ENCODE data around the gene TPR. TPM values are rescaled to one million over a fixed set of nuclear protein-coding genes. Genes with fewer than 3 reads are reported as not detected.
A peak's percentile ranks its signal among the peaks of the same experiment; 100 is the strongest.

Gene TPR
- total and polyA plus RNA-seq, 5 experiments from 2014 or later: 15.9 to 149 (median 65.0) TPM

GRCh38 chr1:186300056-186300455, 75.0 kb downstream of the TPR start:
- no peak overlapping the region for H3K4me3 Mint-ChIP-seq
- no peaks in the 10 kb centered on the region for H3K36me3 Mint-ChIP-seq
- H3K4me1 Mint-ChIP-seq: peaks cover 13 to 35% (median 20%) of the 10 kb centered on the region in 4 donors
- POLR2A ChIA-PET: interaction anchor here (0.9 kb wide), 1 partner anchor 9 kb away, joined by 3 read pairs; no protein-coding TSS in a partner anchor
- no peaks in the 10 kb centered on the region for H3K9me3 Mint-ChIP-seq
- H3K27me3 Mint-ChIP-seq: no peaks in the 10 kb centered on the region
- no peak for ATAC-seq
- peak overlapping the region in 3 of 10 donors; percentile 30 to 40 (median 36) for H3K27ac Mint-ChIP-seq
- DNase-seq: no peak

DNA sequence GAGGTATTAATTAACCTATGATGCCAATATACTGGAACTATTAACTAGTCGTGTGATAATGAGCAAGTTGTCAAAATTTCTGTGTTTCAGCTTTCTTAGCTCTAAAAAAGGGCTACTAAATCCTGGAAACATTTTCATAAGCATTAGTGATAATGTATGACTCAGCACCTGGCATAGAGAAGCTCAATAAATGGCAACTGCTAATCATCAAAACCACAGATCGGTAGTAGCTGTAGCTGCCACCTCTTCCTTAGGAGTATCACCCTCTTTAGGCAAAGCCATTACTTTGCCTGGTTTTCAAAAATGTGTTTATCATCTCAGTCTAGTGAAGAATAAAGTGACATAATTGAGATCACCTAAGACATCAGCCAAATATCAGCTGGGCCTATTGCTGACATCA, 75.5 kb downstream of the TPR start:
- Mint-ChIP-seq H3K9me3 (no peaks in the 10 kb centered on the region), H3K4me1 (peaks cover 10 to 30% (median 15%) of the 10 kb centered on the region in 4 donors), H3K36me3 (no peaks in the 10 kb centered on the region), H3K27ac (peak overlapping the region in 2 of 10 donors; percentile 36 to 54), H3K4me3 (no peak overlapping the region), H3K27me3 (no peaks in the 10 kb centered on the region)
- DNase-seq (no peak), ATAC-seq (no peak)
- POLR2A ChIA-PET: interaction anchor here (0.9 kb wide), 1 partner anchor 9 kb away, joined by 3 read pairs; no protein-coding TSS in a partner anchor

GRCh38 chr1:186298851-186299250, 76.2 kb downstream of the TPR start:
- H3K4me1 Mint-ChIP-seq: peaks cover 7 to 23% (median 10%) of the 10 kb centered on the region in 4 donors

DNA sequence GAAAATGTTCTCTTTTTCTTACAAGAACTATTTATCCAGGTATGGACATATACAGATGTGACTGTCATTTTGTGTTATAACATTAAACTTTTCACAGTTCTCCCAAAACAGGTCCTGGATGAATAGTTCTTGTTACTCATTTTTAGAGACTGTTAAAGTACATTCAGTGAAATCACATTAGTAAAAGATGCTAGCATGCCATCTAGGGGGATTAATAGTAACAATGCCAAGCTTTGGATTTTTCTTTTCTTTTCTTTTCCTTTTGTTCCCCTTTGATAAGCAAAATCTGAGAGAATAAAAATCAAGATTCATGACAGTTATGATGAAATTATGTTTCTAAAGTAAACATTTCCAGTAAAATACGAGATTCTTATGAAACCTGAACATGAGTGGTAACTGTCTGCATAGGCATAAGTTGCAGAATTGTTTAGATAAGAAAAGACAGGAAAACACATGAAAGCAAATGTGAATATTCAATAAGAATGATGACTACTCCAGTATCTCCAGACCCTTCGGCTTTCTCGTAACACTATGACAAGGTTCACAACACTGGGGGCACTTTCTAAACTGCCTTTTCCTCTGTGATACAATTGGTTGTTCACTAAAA, 77.5 kb downstream of the TPR start:
- POLR2A ChIA-PET: no interaction called here
- Mint-ChIP-seq H3K36me3 (no peaks in the 10 kb centered on the region), H3K4me1 (peaks cover 0 to 22% (median 6%) of the 10 kb centered on the region in 4 donors), H3K27ac (peak overlapping the region in 1 of 10 donors; percentile 49), H3K4me3 (no peak overlapping the region), H3K9me3 (no peaks in the 10 kb centered on the region), H3K27me3 (no peaks in the 10 kb centered on the region)
- no peak for ATAC-seq
- DNase-seq: no peak

More at GRCh38 chr1:186298851-186299250, 76.2 kb downstream of the TPR start:
- Mint-ChIP-seq H3K9me3 (no peaks in the 10 kb centered on the region), H3K4me3 (no peak overlapping the region), H3K36me3 (no peaks in the 10 kb centered on the region), H3K27ac (peak overlapping the region in 1 of 10 donors; percentile 54), H3K27me3 (no peaks in the 10 kb centered on the region)
- POLR2A ChIA-PET: no interaction called here
- no peak for ATAC-seq
- DNase-seq: no peak

- peaks cover 0 to 11% (median 3%) of the 10 kb centered on the region in 4 donors for H3K4me1 Mint-ChIP-seq
- H3K36me3 Mint-ChIP-seq: no peaks in the 10 kb centered on the region
- no peak within 1 kb of the TSS for H3K4me3 Mint-ChIP-seq
- DNase-seq (no peak), ATAC-seq (no peak)
- H3K27me3 Mint-ChIP-seq: no peaks in the 10 kb centered on the region
- POLR2A ChIA-PET: no interaction called here
- H3K9me3 Mint-ChIP-seq: no peaks in the 10 kb centered on the region
- peak within 1 kb of the TSS in 1 of 10 donors; percentile 6 for H3K27ac Mint-ChIP-seq
These were observed 79.1 kb downstream of the TPR start, which contains the start of gene PRG4 for GRCh38 chr1:186295980-186296379. Gene PRG4 (plus strand): TSS chr1:186296279.

DNA sequence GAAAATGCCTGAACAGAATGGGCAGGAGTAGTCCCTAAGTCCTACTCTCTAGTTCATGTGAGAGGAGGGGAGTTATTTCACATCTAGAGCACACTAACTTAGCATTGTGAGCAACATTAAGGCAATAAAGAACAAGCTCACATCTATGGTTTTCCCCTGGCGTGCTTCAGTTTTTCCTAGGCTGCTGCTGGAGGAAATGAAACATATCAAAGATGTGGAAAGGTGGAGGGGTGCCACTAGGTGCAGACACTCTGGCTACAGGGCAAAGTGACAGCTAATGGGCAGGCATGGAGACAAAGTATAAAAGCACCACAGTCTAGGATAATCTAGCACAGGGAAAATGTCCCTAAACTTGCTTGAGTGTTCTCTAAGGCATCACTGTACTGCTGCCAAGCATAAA, 82.2 kb downstream of the TPR start:
- POLR2A ChIA-PET: interaction anchor here (1.2 kb wide), 1 partner anchor 9 kb away, joined by 9 read pairs; no protein-coding TSS in a partner anchor
- H3K36me3 Mint-ChIP-seq: no peaks in the 10 kb centered on the region
- no peak for ATAC-seq
- DNase-seq: no peak
- H3K9me3 Mint-ChIP-seq: no peaks in the 10 kb centered on the region
- no peaks in the 10 kb centered on the region for H3K27me3 Mint-ChIP-seq
- H3K4me1 Mint-ChIP-seq: peaks cover 14 to 36% (median 27%) of the 10 kb centered on the region in 4 donors
- H3K27ac Mint-ChIP-seq: peak overlapping the region in 3 of 10 donors; percentile 15 to 53 (median 21)
- no peak overlapping the region for H3K4me3 Mint-ChIP-seq

GRCh38 chr1:186291271-186291670, 83.8 kb downstream of the TPR start:
- ATAC-seq (no peak), DNase-seq (no peak)
- POLR2A ChIA-PET: no interaction called here
- H3K4me3 Mint-ChIP-seq: no peak overlapping the region
- no peaks in the 10 kb centered on the region for H3K36me3 Mint-ChIP-seq
- peak overlapping the region in 2 of 10 donors; percentile 5 to 76 for H3K27ac Mint-ChIP-seq
- H3K4me1 Mint-ChIP-seq: peaks cover 14 to 44% (median 32%) of the 10 kb centered on the region in 4 donors
- no peaks in the 10 kb centered on the region for H3K9me3 Mint-ChIP-seq
- H3K27me3 Mint-ChIP-seq: peaks cover 0 to 2% (median 0%) of the 10 kb centered on the region in 5 donors

DNA sequence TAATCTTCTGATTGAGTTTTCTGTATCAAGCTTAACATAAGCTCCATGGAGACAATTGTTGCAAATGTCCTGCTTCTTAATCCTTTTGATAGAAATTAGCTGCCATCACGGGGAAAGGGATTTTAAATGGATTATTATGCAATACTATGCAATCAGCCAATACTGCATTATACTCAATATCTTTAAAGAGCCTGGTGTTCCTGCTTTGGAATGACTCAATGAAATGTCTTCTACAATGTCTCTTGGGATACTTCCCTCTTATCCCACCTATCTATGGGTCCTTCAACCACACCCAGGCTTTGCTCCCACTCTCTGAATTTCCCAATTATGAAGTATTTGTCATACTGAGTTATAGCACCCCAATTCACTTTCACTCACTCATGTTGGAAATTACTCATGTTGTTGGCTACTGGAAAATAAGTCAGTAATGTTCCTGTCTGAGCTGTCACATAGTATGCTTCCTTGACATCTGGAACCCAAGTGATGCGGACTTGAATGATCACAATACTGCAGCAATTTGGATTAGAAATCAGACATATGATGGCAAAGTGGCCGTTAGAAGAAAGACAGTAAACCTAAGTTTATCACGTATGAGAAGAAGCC, 85.0 kb downstream of the TPR start:
- peak overlapping the region in 3 of 10 donors; percentile 5 to 34 (median 33) for H3K4me3 Mint-ChIP-seq
- H3K27me3 Mint-ChIP-seq: peaks cover 0 to 2% (median 0%) of the 10 kb centered on the region in 5 donors
- no peaks in the 10 kb centered on the region for H3K36me3 Mint-ChIP-seq
- peaks cover 14 to 44% (median 32%) of the 10 kb centered on the region in 4 donors for H3K4me1 Mint-ChIP-seq
- ATAC-seq (no peak), DNase-seq (no peak)
- H3K9me3 Mint-ChIP-seq: no peaks in the 10 kb centered on the region
- POLR2A ChIA-PET: interaction anchor here (0.8 to 2.2 kb wide), 4 partner anchors 10 to 85 kb away, joined by 3 to 7 read pairs (median 3); partner anchors contain the start of gene TPR
- H3K27ac Mint-ChIP-seq: peak overlapping the region; percentile 46 to 99 (median 90)

- POLR2A ChIA-PET: no interaction called here
- Mint-ChIP-seq H3K9me3 (no peaks in the 10 kb centered on the region), H3K4me1 (peaks cover 16 to 43% (median 33%) of the 10 kb centered on the region in 4 donors), H3K36me3 (no peaks in the 10 kb centered on the region), H3K27ac (peak overlapping the region in 5 of 10 donors; percentile 8 to 90 (median 74)), H3K27me3 (peaks cover 0 to 2% (median 0%) of the 10 kb centered on the region in 5 donors), H3K4me3 (peak overlapping the region in 1 of 10 donors; percentile 1)
- DNase-seq (no peak), ATAC-seq (no peak)
These were observed 88.3 kb downstream of the TPR start for GRCh38 chr1:186286615-186287315.

GRCh38 chr1:186283374-186283773, 91.7 kb downstream of the TPR start:
- H3K4me3 Mint-ChIP-seq: no peak overlapping the region
- POLR2A ChIA-PET: no interaction called here
- peaks cover 0 to 2% (median 0%) of the 10 kb centered on the region in 5 donors for H3K27me3 Mint-ChIP-seq
- H3K9me3 Mint-ChIP-seq: no peaks in the 10 kb centered on the region
- ATAC-seq (no peak), DNase-seq (no peak)
- peak overlapping the region in 2 of 10 donors; percentile 17 to 58 for H3K27ac Mint-ChIP-seq
- H3K36me3 Mint-ChIP-seq: no peaks in the 10 kb centered on the region
- peaks cover 6 to 19% (median 11%) of the 10 kb centered on the region in 4 donors for H3K4me1 Mint-ChIP-seq

DNA sequence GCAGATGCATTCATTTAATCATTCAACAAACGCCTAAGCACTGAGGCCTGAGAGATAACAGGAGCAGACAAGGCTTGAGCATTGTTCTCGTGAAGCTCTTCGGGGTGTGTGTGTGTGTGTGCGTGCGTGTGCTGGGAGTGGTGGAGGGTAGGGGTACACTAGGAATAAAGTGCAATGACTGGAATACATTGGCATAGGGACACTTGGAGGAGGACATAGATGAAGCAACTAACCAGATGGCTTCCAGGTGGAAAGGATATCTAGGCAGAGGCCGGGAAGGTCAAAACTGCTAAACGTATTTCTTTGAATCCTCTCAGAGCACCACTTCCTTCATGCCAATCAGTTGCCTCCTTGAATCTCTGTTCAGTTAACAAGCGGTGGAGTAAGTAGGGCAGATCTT, 92.6 kb downstream of the TPR start:
- DNase-seq (no peak), ATAC-seq (no peak)
- Mint-ChIP-seq H3K4me1 (peaks cover 1 to 11% (median 4%) of the 10 kb centered on the region in 4 donors), H3K36me3 (no peaks in the 10 kb centered on the region), H3K27me3 (peaks cover 0 to 2% (median 0%) of the 10 kb centered on the region in 5 donors), H3K27ac (peak overlapping the region in 2 of 10 donors; percentile 17 to 73), H3K4me3 (no peak overlapping the region), H3K9me3 (no peaks in the 10 kb centered on the region)
- POLR2A ChIA-PET: no interaction called here

GRCh38 chr1:186275822-186276221, 99.2 kb downstream of the TPR start:
- no peak for DNase-seq
- Mint-ChIP-seq H3K4me1 (peaks cover 0 to 3% (median 0%) of the 10 kb centered on the region in 4 donors), H3K27ac (peak overlapping the region in 2 of 10 donors; percentile 22 to 63), H3K36me3 (no peaks in the 10 kb centered on the region), H3K9me3 (no peaks in the 10 kb centered on the region), H3K27me3 (no peaks in the 10 kb centered on the region), H3K4me3 (no peak overlapping the region)
- ATAC-seq: no peak
- POLR2A ChIA-PET: no interaction called here
